ENCODE measurements around the gene IGSF10.

- TF ChIP-seq, protein P1, sequence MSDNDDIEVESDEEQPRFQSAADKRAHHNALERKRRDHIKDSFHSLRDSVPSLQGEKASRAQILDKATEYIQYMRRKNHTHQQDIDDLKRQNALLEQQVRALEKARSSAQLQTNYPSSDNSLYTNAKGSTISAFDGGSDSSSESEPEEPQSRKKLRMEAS (IDR thresholded peaks at IDR 0.05; ENCODE audit: low read depth, low read length) = no peak
- TF ChIP-seq, protein P2, sequence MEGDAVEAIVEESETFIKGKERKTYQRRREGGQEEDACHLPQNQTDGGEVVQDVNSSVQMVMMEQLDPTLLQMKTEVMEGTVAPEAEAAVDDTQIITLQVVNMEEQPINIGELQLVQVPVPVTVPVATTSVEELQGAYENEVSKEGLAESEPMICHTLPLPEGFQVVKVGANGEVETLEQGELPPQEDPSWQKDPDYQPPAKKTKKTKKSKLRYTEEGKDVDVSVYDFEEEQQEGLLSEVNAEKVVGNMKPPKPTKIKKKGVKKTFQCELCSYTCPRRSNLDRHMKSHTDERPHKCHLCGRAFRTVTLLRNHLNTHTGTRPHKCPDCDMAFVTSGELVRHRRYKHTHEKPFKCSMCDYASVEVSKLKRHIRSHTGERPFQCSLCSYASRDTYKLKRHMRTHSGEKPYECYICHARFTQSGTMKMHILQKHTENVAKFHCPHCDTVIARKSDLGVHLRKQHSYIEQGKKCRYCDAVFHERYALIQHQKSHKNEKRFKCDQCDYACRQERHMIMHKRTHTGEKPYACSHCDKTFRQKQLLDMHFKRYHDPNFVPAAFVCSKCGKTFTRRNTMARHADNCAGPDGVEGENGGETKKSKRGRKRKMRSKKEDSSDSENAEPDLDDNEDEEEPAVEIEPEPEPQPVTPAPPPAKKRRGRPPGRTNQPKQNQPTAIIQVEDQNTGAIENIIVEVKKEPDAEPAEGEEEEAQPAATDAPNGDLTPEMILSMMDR (IDR thresholded peaks at IDR 0.05; ENCODE audit: low read depth, low read length) = no peak
These were observed 19.9 kb downstream of the IGSF10 start for GRCh38 chr3:151440940-151441339.

Measured in NB4 (cell line).